ENCODE data around the gene C10orf90. TPM values are rescaled to one million over a fixed set of nuclear protein-coding genes. Genes with fewer than 3 reads are reported as not detected.

C10orf90 gene
- total and polyA plus RNA-seq, 2 of the 8 experiments (the other 6 are each of a cell fraction or from before 2014, with no cell fraction given), result 0.21 TPM; not detected in 1

GRCh38 chr10:126702181-126702580 is 31.7 kb upstream of the C10orf90 start:
- H3K27ac ChIP-seq (ENCODE audit: low read depth, low read length), result no peak overlapping the region
- H3K36me3 ChIP-seq (ENCODE audit: control insufficient read depth in 2 of 4, insufficient read depth in 4 of 4, low read length in 3 of 4), result no peaks in the 10 kb centered on the region
- no peak overlapping the region for H2AFZ ChIP-seq (ENCODE audit: low read length)
- H2BK5ac ChIP-seq (ENCODE audit: low read depth, low read length), result no peak overlapping the region
- no peak overlapping the region for H2BK15ac ChIP-seq (ENCODE audit: low read length)
- no peak overlapping the region for H2BK120ac ChIP-seq (replicated peaks; ENCODE audit: low read depth, low read length)
- no peaks in the 10 kb centered on the region for H3K23me2 ChIP-seq (ENCODE audit: low read depth, low read length)
- no peak for DNase-seq (ENCODE audit: low read depth in 1 of 2, low spot score in 2 of 2)
- H3K4me3 ChIP-seq (ENCODE audit: extremely low read depth in 1 of 4, insufficient read depth in 2 of 4, low read depth in 3 of 4, low read length in 4 of 4), result no peak overlapping the region
- POLR2A ChIA-PET (ENCODE audit: partially characterized antibody), result interaction anchor here (0.6 kb wide), 1 partner anchor 622 kb away, joined by 3 read pairs; no protein-coding TSS in a partner anchor
- no peak overlapping the region for H3K9ac ChIP-seq (replicated peaks in 1 of 4; ENCODE audit: extremely low read depth in 1 of 4, low read depth in 3 of 4, low read length in 3 of 4)
- no peak for FAIRE-seq
- H2AK5ac ChIP-seq (ENCODE audit: low read depth, low read length), result no peak overlapping the region
- 91% methylated on average over 3 of the region's 3 CpGs; no CpG with 5 or more reads in 1 of the 2 experiments for WGBS, 2 experiments (ENCODE audit: extremely low coverage in 1 of 2, insufficient coverage in 1 of 2, insufficient read length in 1 of 2, insufficient replicate concordance in 2 of 2, low coverage in 1 of 2, low lambda C conversion rate in 2 of 2, missing lambda C conversion rate in 1 of 2)
- H2BK20ac ChIP-seq (ENCODE audit: low read length), result no peak overlapping the region
- peaks cover 0 to 3% (median 1%) of the 10 kb centered on the region in 4 experiments; a peak in 2 of 7 replicates for H3K4me1 ChIP-seq (replicated peaks in 1 of 4; ENCODE audit: control insufficient read depth in 3 of 4, insufficient read depth in 4 of 4, low read length in 3 of 4)
- no peak overlapping the region for H4K91ac ChIP-seq (replicated peaks; ENCODE audit: insufficient read length, low read length)
- no peaks in the 10 kb centered on the region for H4K20me1 ChIP-seq (replicated peaks in 1 of 2; ENCODE audit: control insufficient read depth in 1 of 2, insufficient read depth in 2 of 2, low read length in 2 of 2)
- no peaks in the 10 kb centered on the region for H3K79me1 ChIP-seq (ENCODE audit: low read depth, low read length)
- H3K9me3 ChIP-seq (ENCODE audit: insufficient read depth in 2 of 2, low read depth in 1 of 2, low read length in 1 of 2), result no peaks in the 10 kb centered on the region
- no peak overlapping the region for H3K4ac ChIP-seq (replicated peaks; ENCODE audit: insufficient read length, low read depth, low read length)
- no peak overlapping the region for H2BK12ac ChIP-seq (ENCODE audit: low read depth, low read length)
- no peak overlapping the region for H3K56ac ChIP-seq (replicated peaks; ENCODE audit: insufficient read length, low read depth, low read length)
- no peaks in the 10 kb centered on the region for H3K27me3 ChIP-seq (replicated peaks in 1 of 4; ENCODE audit: control insufficient read depth in 3 of 4, extremely low read depth in 1 of 4, insufficient read depth in 3 of 4, low read length in 3 of 4)
- no peak overlapping the region for H3K4me2 ChIP-seq (ENCODE audit: insufficient read depth in 1 of 2, low read depth in 2 of 2, low read length in 2 of 2)
- no peak overlapping the region for H3K23ac ChIP-seq (ENCODE audit: insufficient read length)
- CTCF ChIA-PET (ENCODE audit: partially characterized antibody), result no interaction called here
- no peak for TF ChIP-seq POU5F1 (IDR thresholded peaks at IDR 0.05; ENCODE audit: low read depth, low read length)
- no peak for TF ChIP-seq USF2 (IDR thresholded peaks at IDR 0.05; ENCODE audit: low read length)
- TF ChIP-seq HDAC6 (IDR thresholded peaks at IDR 0.05; ENCODE audit: low read depth, low read length), result no peak
- no peak for TF ChIP-seq MAX (IDR thresholded peaks at IDR 0.05)
- TF ChIP-seq EGR1 (IDR thresholded peaks at IDR 0.05; ENCODE audit: borderline replicate concordance, low read depth, low read length), result no peak
- no peak for TF ChIP-seq BACH1 (IDR thresholded peaks at IDR 0.05; ENCODE audit: low read length)
- no peak for TF ChIP-seq RFX5 (IDR thresholded peaks at IDR 0.05; ENCODE audit: borderline replicate concordance, low read depth, low read length)
- TF ChIP-seq GTF2F1 (IDR thresholded peaks at IDR 0.05; ENCODE audit: borderline replicate concordance, low read depth, low read length), result no peak
- no peak for TF ChIP-seq CEBPB (IDR thresholded peaks at IDR 0.05; ENCODE audit: low read depth, low read length)
- TF ChIP-seq TAF7 (optimal IDR thresholded peaks at IDR 0.05; ENCODE audit: borderline replicate concordance, low read depth, low read length), result no peak
- no peak for TF ChIP-seq FOSL1 (IDR thresholded peaks at IDR 0.05; ENCODE audit: insufficient read depth, low read depth, low read length)
- no peak overlapping the region for H4K8ac ChIP-seq (ENCODE audit: extremely low read depth, insufficient read depth, low read length)
- H3K79me2 ChIP-seq (ENCODE audit: control insufficient read depth in 1 of 2, insufficient read depth in 2 of 2, low read length in 2 of 2), result no peaks in the 10 kb centered on the region
- no peak overlapping the region for H4K5ac ChIP-seq (ENCODE audit: insufficient read length, low read depth, low read length)
- no peak overlapping the region for H3K18ac ChIP-seq (ENCODE audit: extremely low read depth, low read length)
- no peak overlapping the region for H3K14ac ChIP-seq (ENCODE audit: insufficient read length)

Data from H1 (cell line).